ENCODE results near the gene SLC6A4.

Gene SLC6A4

DNA sequence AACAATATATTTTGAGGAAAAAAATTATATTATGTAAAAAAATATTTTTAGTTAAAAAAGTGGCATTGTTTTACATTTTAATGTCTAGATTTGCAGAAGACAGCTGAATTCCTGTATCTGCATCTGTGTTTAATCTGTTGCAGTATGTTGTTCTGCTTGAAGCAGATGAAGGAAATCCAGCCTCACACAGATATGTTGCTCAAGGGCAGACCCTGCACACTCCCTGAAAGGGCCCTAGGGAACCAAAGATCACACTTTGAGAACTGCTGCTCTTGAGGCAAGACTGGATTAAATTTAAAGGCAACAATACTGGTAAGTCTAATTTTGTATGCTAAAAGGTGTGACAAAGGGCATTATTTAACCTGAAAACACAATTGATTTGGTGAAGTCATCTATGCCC lies 16.4 kb upstream of the SLC6A4 start:
- Histone ChIP-seq H3K36me3 (replicated peaks; ENCODE audit: insufficient read depth, low read length) (peaks cover 2% of the 10 kb centered on the region), H3F3A (ENCODE audit: insufficient read depth, low read length) (no peaks in the 10 kb centered on the region), H4K20me1 (ENCODE audit: insufficient read depth, low read length) (no peaks in the 10 kb centered on the region), H3K9ac (ENCODE audit: low read length) (no peak overlapping the region), H3K27ac (ENCODE audit: low read length) (no peak overlapping the region), H3K4me1 (ENCODE audit: low read length) (no peaks in the 10 kb centered on the region), H2AFZ (ENCODE audit: low read length) (no peak overlapping the region), H3K79me2 (ENCODE audit: low read length) (no peaks in the 10 kb centered on the region), H3K9me2 (replicated peaks; ENCODE audit: insufficient read depth, low read length) (no peaks in the 10 kb centered on the region), H3K4me3 (ENCODE audit: low read length) (no peak overlapping the region), H3K9me3 (replicated peaks; ENCODE audit: insufficient read depth, low read length) (no peaks in the 10 kb centered on the region), H3K4me2 (ENCODE audit: low read depth, low read length) (no peak overlapping the region), H3K27me3 (replicated peaks; ENCODE audit: insufficient read depth, low read length) (no peaks in the 10 kb centered on the region)
- DNase-seq, result no peak
- TF ChIP-seq EZH2phosphoT487 (IDR thresholded peaks at IDR 0.05; ENCODE audit: low read length) (no peak), EZH2 (optimal IDR thresholded peaks at IDR 0.05; ENCODE audit: low read depth, low read length) (no peak)
- TF ChIP-seq, protein P1, sequence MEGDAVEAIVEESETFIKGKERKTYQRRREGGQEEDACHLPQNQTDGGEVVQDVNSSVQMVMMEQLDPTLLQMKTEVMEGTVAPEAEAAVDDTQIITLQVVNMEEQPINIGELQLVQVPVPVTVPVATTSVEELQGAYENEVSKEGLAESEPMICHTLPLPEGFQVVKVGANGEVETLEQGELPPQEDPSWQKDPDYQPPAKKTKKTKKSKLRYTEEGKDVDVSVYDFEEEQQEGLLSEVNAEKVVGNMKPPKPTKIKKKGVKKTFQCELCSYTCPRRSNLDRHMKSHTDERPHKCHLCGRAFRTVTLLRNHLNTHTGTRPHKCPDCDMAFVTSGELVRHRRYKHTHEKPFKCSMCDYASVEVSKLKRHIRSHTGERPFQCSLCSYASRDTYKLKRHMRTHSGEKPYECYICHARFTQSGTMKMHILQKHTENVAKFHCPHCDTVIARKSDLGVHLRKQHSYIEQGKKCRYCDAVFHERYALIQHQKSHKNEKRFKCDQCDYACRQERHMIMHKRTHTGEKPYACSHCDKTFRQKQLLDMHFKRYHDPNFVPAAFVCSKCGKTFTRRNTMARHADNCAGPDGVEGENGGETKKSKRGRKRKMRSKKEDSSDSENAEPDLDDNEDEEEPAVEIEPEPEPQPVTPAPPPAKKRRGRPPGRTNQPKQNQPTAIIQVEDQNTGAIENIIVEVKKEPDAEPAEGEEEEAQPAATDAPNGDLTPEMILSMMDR (IDR thresholded peaks at IDR 0.05; ENCODE audit: low read length), result no peak

DNA sequence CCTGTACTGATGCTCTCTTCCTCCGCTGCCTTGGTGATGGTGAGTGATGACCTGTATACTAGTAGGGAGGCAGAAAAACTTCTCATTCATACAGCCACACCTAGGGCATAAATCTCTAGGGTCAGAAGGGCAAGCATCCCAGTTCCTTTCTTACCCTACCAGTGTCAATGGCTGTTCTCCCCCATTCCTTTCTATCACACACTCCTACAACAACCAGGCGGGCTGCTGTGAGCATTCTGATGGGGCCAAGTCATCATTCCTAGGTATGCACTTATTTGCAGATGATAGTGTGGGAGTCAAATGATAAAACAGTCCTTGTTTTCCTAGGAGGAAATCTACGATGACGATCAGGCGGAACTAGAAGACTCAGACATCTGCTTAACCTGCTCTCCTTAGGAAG lies 14.0 kb upstream of the SLC6A4 start:
- TF ChIP-seq, protein P1 (IDR thresholded peaks at IDR 0.05; ENCODE audit: low read length), result no peak
- TF ChIP-seq EZH2phosphoT487 (IDR thresholded peaks at IDR 0.05; ENCODE audit: low read length) (no peak), EZH2 (optimal IDR thresholded peaks at IDR 0.05; ENCODE audit: low read depth, low read length) (no peak)
- Histone ChIP-seq H3K79me2 (ENCODE audit: low read length) (no peaks in the 10 kb centered on the region), H3K27ac (ENCODE audit: low read length) (no peak overlapping the region), H2AFZ (ENCODE audit: low read length) (no peak overlapping the region), H3K36me3 (replicated peaks; ENCODE audit: insufficient read depth, low read length) (peaks cover 4% of the 10 kb centered on the region), H3K4me1 (ENCODE audit: low read length) (no peaks in the 10 kb centered on the region), H4K20me1 (ENCODE audit: insufficient read depth, low read length) (no peaks in the 10 kb centered on the region), H3K4me3 (ENCODE audit: low read length) (no peak overlapping the region), H3K4me2 (ENCODE audit: low read depth, low read length) (no peak overlapping the region), H3K9ac (ENCODE audit: low read length) (no peak overlapping the region), H3F3A (ENCODE audit: insufficient read depth, low read length) (no peaks in the 10 kb centered on the region), H3K9me2 (replicated peaks; ENCODE audit: insufficient read depth, low read length) (no peaks in the 10 kb centered on the region), H3K27me3 (replicated peaks; ENCODE audit: insufficient read depth, low read length) (no peaks in the 10 kb centered on the region), H3K9me3 (replicated peaks; ENCODE audit: insufficient read depth, low read length) (no peaks in the 10 kb centered on the region)
- DNase-seq, result no peak

DNA sequence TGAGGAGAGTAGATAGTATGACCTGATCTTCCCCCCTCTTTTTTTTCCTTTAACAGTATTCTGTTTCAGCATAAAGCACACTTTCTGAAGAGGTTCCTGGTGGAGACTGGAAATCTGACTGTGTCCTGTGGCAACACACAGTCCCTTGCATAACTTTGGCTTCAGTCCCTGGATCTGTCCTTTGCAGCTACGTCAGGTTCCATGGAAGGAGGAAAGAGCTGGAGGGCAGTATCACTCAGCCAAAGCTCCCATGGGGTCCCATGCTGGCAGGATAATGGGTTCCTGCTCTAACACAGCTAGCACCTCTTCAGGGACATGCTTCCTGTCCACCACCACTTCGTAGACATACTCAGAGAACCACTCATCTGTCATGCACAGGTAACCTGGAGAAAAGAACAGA lies 13.3 kb upstream of the SLC6A4 start:
- no peak overlapping the region for H3K9ac ChIP-seq (ENCODE audit: low read length)
- no peaks in the 10 kb centered on the region for H3K79me2 ChIP-seq (ENCODE audit: low read length)
- H3K27me3 ChIP-seq (replicated peaks; ENCODE audit: insufficient read depth, low read length), result no peaks in the 10 kb centered on the region
- no peak for DNase-seq
- H3K4me2 ChIP-seq (ENCODE audit: low read depth, low read length), result no peak overlapping the region
- no peaks in the 10 kb centered on the region for H3K9me2 ChIP-seq (replicated peaks; ENCODE audit: insufficient read depth, low read length)
- no peaks in the 10 kb centered on the region for H3F3A ChIP-seq (ENCODE audit: insufficient read depth, low read length)
- no peak overlapping the region for H3K27ac ChIP-seq (ENCODE audit: low read length)
- TF ChIP-seq, protein P1 (IDR thresholded peaks at IDR 0.05; ENCODE audit: low read length), result no peak
- TF ChIP-seq EZH2phosphoT487 (IDR thresholded peaks at IDR 0.05; ENCODE audit: low read length) (no peak), EZH2 (optimal IDR thresholded peaks at IDR 0.05; ENCODE audit: low read depth, low read length) (no peak)
- no peaks in the 10 kb centered on the region for H3K4me1 ChIP-seq (ENCODE audit: low read length)
- peaks cover 4% of the 10 kb centered on the region for H3K36me3 ChIP-seq (replicated peaks; ENCODE audit: insufficient read depth, low read length)
- H3K9me3 ChIP-seq (replicated peaks; ENCODE audit: insufficient read depth, low read length), result no peaks in the 10 kb centered on the region
- no peaks in the 10 kb centered on the region for H4K20me1 ChIP-seq (ENCODE audit: insufficient read depth, low read length)
- no peak overlapping the region for H2AFZ ChIP-seq (ENCODE audit: low read length)
- no peak overlapping the region for H3K4me3 ChIP-seq (ENCODE audit: low read length)

Data from MM.1S (cell line).